Left renal pelvis (tissue), 4 donors: ENCODE measurements around the gene IGF1. TPM values are rescaled to one million over a fixed set of nuclear protein-coding genes. Genes with fewer than 3 reads are reported as not detected.

Experiments used
- DNase-seq, 4 donors: peaks; one replicate each; pipeline ENCODE4 v3.0.0-alpha.2; 2013; ENCODE audit warnings: low read depth in 4 of 4, low spot score in 3 of 4
- polyA plus RNA-seq, 4 donors: library from polyadenylated mRNA; unstranded; fragments of 120-200 nt; gene quantifications; one replicate each; pipeline ENCODE4 v1.2.1, GENCODE V29; 2013; ENCODE audit not compliant: insufficient read length in 4 of 4

The IGF1 gene
- polyA plus RNA-seq: 100 to 1,000 TPM in 1 of 4 donors, 10 to 100 TPM in 1, 1 to 10 TPM in 2; 2.8 to 262 (median 18.0) TPM

DNA sequence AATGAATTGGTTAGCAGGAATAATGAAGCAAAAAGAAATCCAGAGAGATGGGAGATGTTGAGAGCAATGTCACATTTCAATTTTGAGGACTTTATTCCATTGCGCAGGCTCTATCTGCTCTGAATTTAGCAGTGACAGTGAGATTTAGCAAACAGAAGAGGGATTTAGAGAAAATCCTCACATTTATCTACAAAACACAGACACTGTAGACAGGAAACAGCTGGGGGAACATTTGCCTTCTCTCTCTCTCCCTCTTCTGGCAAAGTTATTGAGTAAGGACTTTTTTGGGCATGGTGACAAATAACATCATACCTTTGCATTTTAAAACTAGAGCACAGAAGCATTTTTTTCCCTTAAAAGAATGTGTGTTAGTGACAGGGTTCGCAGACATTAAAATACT lies at the start of gene IGF1:
Gene IGF1 (minus strand): TSS at position 158 of the 400 bp plus-strand sequence. CDS start 182 bp downstream, outside the sequence.
- peak in 3 of 4 donors; percentile 24 to 35 (median 31) for DNase-seq

- DNase-seq: no peak
These were observed 47.7 kb upstream of the IGF1 start for GRCh38 chr12:102528111-102528510.

- no peak for DNase-seq
These were observed 46.9 kb upstream of the IGF1 start for GRCh38 chr12:102527171-102527720.

DNA sequence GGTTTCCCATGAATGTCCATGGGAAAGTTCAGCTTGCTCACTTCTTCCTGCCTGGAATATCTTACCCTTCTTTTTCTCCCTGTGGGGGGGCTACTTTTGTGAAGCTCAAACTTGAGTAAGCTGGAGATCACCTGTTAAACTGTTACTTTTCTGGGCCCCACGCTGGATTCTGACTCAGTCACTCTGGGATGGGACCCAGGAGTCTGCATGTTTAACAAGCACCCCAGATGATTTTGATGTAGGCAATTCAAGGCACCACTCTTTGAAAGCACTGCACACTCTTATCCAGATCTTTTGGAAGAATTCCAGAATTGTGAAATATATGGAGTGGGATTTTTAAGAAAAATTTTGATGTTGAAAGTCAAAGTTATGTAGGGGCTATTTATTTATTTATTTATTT lies 46.3 kb upstream of the IGF1 start:
- DNase-seq: no peak

DNA sequence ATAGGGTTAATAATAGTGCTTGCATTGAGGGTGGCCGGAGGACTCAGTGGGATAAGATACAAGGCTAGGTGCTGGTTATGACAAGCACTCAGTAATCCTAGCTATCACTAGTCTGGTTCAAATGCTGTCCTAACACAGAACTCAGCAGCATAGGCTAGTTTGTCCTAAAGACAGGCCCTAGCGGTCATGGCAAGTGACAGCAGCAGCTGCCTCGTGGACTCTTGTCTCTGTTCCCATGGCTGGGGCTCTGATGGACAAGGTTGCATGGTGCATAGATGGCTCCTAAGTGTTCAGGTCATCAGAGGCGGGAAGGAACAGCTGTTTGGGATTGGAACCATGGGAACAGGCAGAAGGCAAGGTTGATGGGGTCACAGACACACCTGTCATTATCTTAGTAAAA lies 42.4 kb upstream of the IGF1 start:
- no peak for DNase-seq

DNA sequence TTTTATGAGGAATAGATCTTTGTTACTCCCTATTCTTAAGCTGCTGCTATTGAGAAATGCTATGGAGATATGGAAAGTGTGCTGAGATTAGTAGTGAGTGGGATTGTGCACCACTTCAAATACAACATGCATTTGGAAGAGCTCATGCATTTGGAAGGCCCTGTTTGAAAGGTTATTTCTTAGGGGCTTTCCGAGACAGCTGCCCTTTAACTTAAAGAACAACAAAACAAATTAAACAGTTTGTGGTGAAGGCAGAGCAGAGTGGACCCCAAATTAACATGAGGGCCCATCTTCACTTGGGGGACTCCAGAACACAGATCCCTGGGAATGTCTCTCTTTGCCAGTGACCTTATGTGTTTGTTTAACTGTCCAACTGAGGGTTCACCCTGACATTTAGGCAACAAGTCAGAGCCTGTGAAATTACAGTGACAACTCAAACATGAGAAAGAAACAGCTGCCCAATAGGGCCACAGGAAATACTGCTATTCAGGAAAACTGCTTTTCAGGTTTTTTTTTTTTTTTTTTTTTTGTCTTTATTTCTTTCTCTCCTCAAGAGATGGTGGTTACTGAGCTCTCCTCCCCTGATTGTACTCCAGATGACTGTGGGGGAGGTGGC lies 41.4 kb upstream of the IGF1 start:
- no peak for DNase-seq

GRCh38 chr12:102518871-102519270 lies 38.5 kb upstream of the IGF1 start:
- no peak for DNase-seq

GRCh38 chr12:102514696-102515095 lies 34.3 kb upstream of the IGF1 start:
- DNase-seq: no peak

- DNase-seq: no peak
These were observed 33.4 kb upstream of the IGF1 start for GRCh38 chr12:102513739-102514138.

DNA sequence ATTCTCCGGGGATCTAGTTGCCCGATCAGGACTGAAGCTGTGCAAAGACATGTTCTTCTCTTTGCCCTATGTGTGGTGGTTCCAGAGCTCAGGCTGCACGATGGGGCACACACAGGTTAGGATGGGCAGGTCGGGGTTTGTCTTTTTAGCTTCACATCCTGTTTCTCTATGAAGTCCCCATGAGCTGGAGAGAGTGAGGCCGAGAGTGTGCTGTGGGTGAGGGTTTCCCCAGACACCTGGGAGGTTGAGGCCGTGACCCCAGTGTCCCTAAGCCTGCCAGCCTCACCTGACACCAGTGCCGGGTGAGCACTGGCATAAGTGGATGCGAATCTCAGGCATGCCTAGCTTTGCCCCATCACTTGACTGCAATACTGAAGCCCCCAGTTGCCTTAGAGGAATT lies 32.9 kb upstream of the IGF1 start:
- DNase-seq: no peak

- DNase-seq: no peak
These were observed 32.2 kb upstream of the IGF1 start for GRCh38 chr12:102512523-102512922.

- DNase-seq: no peak
These were observed 31.2 kb upstream of the IGF1 start for GRCh38 chr12:102511575-102511974.

DNA sequence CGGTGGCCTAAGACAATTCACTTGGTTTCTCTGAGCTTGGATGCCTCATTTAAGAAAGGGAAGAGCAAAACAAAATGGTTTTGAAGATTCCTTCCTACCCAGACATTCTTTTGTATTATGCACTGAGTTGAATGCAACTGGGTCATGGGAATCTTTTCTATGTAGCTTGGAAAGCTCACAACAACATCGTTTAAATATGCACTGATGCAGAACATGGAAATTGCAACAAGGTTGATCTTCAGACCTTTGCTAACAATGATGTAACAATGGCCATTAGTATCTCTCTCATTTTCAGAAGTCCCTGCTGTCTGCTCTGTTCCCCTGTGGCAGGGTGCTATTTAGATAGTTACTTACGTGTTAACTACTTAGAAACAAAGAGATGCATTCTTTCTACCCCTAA lies 30.1 kb upstream of the IGF1 start:
- DNase-seq: no peak

DNA sequence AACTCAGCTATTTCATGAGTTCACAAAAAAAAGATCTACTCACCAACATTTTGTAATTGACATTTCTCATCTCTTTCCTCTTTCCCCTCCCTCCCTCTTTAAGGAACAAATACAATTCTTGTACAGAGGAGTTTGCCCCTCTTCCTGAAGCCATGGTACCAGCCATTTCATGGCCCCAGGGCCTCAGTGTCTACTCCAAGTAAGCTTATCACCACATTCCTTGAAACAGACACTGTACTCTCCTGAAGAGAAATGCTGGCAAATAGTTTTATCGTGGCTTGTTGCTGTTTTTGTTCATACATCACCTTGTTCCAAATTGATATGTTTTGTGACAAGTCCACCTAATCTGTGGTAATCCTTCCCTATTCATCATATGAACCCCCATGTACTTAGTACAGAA lies 29.7 kb upstream of the IGF1 start:
- DNase-seq: no peak

GRCh38 chr12:102509123-102509626 lies 28.8 kb upstream of the IGF1 start:
- no peak for DNase-seq

DNA sequence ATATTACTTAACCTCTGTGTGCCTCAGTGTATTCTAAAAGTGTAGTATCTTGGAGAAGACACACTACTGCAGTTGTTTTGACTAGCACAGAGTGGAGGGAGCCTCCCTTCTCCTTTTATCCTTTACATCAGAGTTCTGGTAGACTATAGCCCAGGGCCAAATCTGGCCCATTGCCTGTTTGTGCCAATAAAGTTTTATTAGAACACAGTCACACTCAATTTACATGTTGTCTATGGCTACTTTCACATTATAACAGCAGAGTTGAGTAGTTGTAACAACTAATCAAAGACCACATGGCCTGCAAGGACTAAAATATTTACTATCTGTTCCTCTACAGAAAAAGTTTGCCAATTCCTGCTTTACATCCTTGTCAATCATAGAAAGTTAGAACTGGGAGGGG lies 27.7 kb upstream of the IGF1 start:
- no peak for DNase-seq

GRCh38 chr12:102507301-102507700 lies 26.9 kb upstream of the IGF1 start:
- DNase-seq: no peak

GRCh38 chr12:102504871-102505270 lies 24.5 kb upstream of the IGF1 start:
- no peak for DNase-seq

GRCh38 chr12:102504280-102504679 lies 23.9 kb upstream of the IGF1 start:
- DNase-seq: no peak

GRCh38 chr12:102503831-102504230 lies 23.5 kb upstream of the IGF1 start:
- DNase-seq: no peak

GRCh38 chr12:102503056-102503681 lies 22.8 kb upstream of the IGF1 start:
- DNase-seq: no peak

DNA sequence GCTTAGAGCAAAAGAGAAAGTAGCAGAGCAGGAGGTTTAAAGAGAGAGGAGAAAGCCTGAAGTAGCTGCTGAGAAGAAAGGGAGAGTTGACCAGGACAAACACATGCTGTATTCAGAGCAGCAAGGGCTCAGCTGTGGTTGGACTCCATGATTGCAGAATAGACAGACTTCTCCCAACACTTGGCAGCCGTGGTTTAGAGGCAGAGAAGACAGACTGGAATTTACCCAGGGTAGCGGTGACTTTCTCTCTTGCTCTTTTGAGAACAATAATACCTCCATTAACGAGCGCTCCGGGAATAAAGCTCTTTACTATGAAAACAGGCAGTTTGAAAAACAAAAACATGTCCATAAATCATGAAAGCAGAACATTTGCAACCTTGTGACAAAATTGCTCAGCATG lies 21.4 kb upstream of the IGF1 start:
- DNase-seq: no peak
